Stimulated activated CD4-positive, alpha-beta T cell treated with anti-CD3 and anti-CD28 coated beads, Interleukin-15, amount 100 ng/mL, for 24 hours (primary cell): ENCODE data around the gene PCARE.
"Not testable (repeated sequence)": the region's sequence is repeated elsewhere in the genome, so short reads cannot be mapped to it uniquely, and the experiment has no call there.

ENCODE experiments used
- DNase-seq: peaks from one replicate; pipeline ENCODE4 v3.0.0-alpha.2; 2020

Gene PCARE

GRCh38 chr2:29074411-29074810, at the start of gene PCARE:
Gene PCARE, minus strand, starts transcription at chr2:29074523. Its CDS starts 262 bp downstream, at chr2:29074261.
- no peak for DNase-seq

DNA sequence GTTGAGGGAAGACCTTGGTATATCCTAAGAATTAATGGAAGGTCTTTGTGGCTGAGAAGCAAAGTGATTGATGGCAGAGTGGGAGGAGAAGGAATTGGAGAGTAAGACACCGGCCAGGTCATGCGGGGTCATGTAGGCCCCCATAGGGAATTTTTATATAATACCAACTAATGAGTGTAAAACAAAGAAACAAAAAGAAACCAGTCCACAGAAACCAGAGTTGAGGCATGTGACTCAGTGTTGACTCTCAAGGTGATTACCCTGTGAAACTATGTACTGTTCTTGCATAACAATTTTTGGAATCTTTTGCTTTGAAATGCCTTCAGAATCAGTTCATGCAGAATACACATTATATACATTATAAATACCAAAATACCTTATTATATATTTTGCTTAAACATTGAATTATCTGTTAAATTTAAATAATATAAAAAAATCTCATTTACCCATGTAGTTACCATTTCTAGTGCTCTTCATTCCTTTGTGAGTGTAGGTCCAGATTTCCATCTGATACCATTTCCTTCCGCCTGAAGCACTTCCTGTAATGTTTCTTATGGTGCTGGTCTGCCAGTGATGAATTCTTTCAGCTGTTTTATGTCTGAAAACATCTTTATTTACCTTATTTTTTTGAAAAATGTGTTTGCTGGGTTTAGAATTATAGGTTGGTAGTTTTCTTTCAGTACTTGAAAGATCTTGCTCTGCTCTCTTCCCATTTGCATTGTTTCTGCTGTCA, 49.5 kb upstream of the PCARE start:
- DNase-seq = peak; percentile 22

DNA sequence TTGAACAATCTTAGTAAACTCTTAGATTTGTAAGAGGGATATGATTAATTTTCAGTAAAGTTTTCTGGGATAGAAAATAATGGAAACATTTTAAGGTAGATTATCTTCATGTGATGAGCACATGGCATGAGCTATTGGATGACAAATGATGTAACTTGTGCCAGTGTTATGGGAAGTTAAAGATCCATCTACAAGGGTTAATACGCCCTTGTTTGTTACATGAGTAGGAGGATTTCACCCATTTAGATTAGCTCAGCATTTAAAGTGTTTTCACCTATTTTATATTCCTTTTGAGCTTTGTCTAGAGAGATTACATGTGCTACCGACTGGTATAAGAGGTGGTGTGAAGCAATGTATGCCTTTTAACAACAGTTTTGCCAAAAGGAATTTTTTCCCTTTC, 46.5 kb upstream of the PCARE start:
- DNase-seq = no peak

DNA sequence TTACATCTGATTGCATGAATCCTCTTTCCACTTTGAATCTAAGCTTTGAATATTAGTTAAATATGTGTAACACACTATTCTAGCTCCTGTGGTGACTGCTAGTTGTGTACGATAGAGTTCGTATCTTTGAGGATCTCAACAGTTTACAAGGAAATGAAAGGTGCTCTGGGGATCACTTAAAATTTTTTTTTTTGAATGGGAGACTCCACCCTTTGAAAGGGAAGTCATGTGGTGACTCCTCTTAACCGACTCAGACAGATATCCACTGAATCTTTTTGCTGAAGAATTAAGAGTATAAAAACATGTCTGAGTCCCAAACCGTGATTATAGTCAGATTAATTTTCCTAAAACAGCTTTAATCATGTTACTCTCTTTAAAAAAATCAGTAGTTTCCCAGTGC, 44.9 kb upstream of the PCARE start:
- DNase-seq = no peak

DNA sequence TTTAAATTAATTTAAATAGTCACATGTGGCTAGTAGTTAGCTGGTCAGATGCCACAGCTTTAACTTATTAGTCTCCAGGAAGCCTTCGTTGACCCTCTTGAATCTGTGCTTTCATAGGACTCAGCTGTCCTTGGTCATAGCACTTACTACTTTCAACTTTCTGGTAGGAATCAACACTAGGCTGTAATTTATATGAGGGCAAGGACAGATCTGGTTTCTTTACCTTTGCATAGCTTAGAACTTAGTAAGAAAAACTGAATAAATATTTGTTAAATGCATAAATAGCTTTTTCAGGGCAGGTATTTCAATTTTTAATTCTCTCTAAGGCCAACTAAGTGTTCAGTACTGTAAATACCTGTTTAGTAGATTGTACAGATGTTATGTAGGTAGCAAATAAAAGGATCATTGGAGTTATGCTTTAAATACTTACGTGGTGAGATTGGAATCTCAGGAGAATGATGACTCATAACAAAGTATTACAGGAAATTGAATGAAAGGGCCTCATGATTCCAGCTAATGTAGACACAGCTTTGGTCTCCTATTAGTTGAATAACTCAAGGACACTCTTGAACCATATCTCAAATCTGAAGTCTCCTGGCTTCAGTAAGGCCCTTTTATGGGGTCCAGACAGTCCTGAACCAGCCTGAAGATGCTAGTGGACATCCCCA, 43.4 kb upstream of the PCARE start:
- DNase-seq = no peak

DNA sequence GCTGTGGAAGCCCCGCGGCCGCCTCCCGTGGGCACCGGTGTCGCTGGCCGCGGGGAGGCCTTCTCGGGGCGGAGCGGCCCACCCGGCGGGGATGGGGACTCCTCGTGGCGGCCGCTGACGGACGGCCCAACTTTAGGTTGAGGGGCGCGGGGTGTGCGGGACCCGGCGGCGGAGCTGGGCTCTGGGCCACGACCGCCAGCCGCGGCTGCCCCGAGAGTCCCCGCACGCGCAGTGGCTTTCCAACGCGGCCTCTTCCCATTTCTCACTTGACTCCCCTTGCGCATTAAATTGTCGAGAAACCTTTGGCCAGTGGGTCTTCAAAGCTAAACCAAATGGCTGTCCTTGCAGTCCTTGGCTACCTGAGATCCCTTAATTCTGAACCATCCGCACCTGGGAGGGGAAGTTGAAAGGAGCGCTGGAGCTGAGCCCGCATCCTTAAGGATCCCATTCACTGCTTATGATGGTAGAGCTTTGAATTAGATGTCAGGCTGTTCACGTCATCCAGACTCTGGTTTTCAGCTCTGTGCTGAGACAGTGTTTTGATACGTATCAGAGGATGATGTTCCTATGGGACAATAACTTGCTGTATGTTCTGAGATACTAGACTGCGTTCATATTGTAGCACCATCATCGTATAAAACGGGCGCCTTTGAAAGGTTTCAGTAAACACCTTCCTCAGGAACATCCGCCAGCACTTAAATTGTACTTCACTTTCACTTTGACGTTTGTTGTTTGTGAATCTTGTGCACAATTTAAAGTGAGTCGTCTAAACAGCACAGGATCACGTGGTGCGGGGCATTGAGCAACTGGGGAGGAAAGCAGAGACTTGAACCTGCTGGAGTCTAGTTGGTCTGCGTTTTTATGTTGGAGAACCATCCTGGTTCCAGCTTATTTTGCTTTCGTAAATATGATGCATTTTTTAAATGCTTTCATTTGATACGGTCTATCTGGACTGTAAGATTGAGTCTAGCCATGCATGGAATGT, 41.8 kb upstream of the PCARE start:
- peak; percentile 72 for DNase-seq

- peak; percentile 76 for DNase-seq
Observed at GRCh38 chr2:29114946-29115609, 40.8 kb upstream of the PCARE start, which contains the start of gene CLIP4. Gene CLIP4, plus strand, starts transcription at chr2:29115415. Its CDS starts 5,974 bp downstream, at chr2:29121389.

DNA sequence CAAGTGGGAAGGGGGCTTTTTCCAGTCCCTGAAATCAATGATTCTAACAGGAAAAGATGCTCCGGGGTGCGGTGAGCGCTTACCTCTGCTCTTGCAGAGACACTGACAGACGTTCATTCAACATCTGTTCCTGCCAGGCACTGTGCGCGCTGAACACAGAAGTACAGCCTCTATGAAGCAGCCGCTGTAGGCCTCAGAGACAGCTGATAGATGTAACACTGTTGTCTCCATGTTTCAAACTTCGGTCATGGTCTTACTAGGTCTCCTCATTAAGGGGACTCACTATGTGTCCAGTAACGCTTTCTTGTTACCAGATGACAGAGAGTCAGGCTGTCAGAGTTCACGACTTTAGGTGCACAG, 40.2 kb upstream of the PCARE start:
- no peak for DNase-seq

GRCh38 chr2:29113891-29114321, 39.6 kb upstream of the PCARE start:
- no peak for DNase-seq

GRCh38 chr2:29113027-29113686, 38.8 kb upstream of the PCARE start:
- DNase-seq = no peak

DNA sequence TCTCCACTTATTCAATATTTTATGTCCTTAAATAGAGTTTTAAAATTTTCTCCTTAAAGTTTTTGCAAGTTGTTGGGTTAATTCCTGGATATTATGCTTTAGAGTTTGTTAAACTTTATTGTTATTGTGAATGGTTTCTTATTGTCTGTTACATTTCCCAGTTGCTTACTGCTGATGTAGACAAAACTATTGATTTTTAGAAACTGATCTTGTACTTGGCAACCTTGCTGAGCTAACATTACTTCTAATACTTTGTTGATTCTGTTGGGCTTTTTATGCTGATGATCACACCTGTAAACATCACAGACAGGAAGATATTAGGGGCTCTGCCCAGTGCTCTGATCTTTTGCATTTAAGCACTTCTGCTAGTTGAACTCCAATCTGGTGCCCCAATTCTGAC, 38.1 kb upstream of the PCARE start:
- DNase-seq = no peak

- DNase-seq = no peak
Observed at GRCh38 chr2:29110916-29111535, 36.7 kb upstream of the PCARE start.

- no peak for DNase-seq
Observed at GRCh38 chr2:29109246-29109645, 34.9 kb upstream of the PCARE start.

GRCh38 chr2:29108225-29108624, 33.9 kb upstream of the PCARE start:
- DNase-seq = no peak

- DNase-seq = not testable (repeated sequence)
Observed at GRCh38 chr2:29107547-29107946, 33.2 kb upstream of the PCARE start.

DNA sequence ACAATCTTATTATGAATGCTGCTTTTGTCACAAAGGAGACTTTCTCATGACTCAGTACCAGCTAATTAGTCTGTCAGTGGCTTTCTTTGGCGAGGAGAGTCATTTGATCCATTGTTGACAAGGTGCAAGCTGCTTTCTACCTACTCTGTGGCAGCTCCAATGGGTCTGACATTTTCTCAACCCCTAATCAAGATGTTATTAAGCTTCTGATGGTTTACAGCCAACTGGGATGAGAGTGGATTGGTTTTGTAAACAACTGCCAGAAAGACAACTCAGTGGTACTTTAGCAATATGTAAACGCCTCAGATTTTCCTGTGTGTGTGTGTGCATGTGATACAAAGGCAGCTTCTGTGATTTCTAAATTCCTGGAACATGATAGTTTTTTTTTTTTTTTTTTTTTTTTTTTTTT, 32.7 kb upstream of the PCARE start:
- no peak for DNase-seq

- DNase-seq = no peak
Observed at GRCh38 chr2:29106256-29106655, 31.9 kb upstream of the PCARE start.

GRCh38 chr2:29105375-29105774, 31.1 kb upstream of the PCARE start:
- DNase-seq = no peak

DNA sequence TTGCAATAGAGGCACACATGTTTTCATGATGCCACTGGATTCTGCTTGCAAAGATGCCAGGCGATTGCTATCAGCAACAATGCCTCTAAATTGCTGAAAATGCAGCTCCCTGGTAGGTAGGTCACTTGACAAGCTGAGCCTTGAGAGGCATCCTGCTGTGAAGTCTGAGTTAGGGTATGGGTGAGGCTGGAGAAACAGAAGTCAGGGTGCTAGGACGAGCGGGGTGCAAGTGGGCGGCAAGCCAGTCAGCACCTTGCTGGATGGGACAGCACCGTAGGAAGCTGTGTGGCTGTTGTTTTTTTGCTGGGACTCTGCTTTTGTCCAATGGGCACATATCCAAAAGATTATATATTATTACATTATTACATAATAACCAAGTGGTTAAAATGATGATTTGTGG, 30.4 kb upstream of the PCARE start:
- DNase-seq = no peak

- DNase-seq = no peak
Observed at GRCh38 chr2:29100564-29100963, 26.2 kb upstream of the PCARE start.

DNA sequence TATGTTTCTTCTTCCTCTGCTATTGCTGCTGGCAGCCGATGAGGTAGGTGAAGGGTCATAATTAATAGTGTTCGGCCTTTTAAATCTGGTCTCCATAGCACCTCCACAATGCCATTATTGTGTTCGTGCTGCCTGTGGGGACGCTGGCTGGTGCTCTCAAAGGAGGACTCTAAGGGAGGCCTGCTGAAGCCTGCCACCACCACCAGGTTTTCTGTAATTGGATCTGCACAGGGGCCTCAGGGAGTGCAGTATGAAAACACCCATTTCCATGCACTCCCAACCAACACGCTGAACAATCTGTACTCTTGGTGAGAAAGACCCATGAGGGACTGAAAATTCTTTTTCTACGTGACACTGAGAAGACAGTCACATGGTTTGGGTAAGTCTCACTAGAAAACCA, 23.2 kb upstream of the PCARE start:
- no peak for DNase-seq

GRCh38 chr2:29096969-29097368, 22.6 kb upstream of the PCARE start:
- DNase-seq = no peak
